GM20000 (cell line): ENCODE data around the gene CHPF.

Source experiments
- DNase-seq: peaks from one replicate; pipeline ENCODE4 v3.0.0; 2012; ENCODE audit warnings: low spot score
- TF ChIP-seq, protein P1 (sequence below): IDR thresholded peaks from 2 replicates; pipeline ENCODE4 v1.5.1; 2012; ENCODE audit warnings: mild to moderate bottlenecking, control low read depth; ENCODE audit errors: extremely low read depth, missing control alignments

CHPF gene

DNA sequence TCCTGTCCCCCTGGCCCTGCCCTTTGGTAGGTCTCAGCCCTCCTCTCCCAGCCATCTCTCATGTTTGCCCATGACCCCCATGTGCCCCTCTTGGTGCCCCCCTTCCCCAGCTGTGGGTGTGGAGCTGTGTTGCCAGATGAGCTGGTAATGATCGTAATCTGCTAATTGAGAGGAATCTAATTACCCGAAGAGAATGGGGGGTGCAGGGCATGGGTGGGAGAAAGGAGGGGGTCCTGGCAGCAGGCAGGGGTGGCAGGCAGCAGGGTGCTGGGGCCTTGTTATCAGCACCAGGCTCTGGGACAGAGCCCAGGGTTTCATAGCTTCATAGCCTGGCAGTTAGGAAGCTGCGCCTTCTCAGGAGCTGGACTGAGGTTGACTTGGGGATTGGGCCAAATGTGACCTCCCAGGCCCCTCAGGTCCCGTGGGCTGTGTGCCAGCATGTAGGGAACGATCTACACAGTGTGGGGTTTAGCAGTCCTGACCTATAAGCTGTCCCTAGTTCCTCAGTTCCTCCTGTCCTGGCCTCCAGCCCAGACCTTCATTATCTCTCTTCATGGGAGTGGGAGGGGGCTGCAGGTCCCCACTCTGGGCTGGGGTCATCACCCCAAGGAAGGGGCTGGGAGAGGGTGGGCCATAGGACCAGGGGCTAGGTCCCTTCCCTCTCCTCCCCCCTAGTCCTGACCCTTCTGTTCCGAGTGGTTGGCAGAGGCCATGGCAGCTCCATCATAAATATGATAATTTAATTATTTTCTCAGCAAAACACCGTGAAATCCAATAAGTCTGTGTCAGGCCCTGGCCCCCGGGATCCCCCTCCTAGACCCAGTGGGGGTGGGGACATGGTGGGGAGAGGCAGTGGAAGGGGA lies 35.8 kb downstream of the CHPF start:
- no peak for DNase-seq
- TF ChIP-seq, protein P1, sequence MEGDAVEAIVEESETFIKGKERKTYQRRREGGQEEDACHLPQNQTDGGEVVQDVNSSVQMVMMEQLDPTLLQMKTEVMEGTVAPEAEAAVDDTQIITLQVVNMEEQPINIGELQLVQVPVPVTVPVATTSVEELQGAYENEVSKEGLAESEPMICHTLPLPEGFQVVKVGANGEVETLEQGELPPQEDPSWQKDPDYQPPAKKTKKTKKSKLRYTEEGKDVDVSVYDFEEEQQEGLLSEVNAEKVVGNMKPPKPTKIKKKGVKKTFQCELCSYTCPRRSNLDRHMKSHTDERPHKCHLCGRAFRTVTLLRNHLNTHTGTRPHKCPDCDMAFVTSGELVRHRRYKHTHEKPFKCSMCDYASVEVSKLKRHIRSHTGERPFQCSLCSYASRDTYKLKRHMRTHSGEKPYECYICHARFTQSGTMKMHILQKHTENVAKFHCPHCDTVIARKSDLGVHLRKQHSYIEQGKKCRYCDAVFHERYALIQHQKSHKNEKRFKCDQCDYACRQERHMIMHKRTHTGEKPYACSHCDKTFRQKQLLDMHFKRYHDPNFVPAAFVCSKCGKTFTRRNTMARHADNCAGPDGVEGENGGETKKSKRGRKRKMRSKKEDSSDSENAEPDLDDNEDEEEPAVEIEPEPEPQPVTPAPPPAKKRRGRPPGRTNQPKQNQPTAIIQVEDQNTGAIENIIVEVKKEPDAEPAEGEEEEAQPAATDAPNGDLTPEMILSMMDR = no peak

DNA sequence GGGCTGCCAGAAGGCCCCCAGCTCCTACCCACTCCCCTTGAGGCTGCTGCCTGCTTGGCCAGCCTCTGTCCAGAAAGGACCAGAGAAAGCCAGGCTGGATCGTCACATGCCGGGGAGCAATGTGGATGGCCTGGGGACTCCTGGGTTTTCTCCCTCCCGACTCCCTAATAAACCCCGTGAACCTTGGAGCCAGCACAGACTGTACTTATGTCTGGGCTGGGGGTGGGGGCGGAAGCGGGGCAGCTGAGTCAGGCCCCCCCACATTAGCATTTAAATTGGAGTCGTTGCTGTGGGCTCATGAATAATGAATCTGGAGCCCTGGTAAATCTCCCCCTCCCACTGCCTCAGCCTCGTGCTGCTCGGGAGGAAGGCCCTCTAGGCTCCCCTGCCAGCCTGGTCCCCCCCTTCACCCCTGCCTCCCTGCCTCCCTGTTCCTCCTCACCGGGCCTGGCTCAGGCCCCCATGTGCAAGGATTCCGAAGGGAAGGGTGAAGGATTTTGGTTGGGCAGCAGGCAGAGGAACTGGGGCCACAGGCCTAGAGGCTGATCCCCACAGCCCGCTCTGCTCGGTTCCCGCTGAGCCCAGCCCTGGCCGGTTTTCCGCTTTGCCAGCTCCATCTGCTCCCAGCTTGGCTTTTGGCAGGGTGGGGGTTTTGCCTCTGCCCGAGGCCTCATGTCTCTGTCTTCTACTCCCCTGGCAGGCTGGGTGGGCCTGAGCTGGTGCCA lies 36.6 kb downstream of the CHPF start:
- TF ChIP-seq, protein P1 = no peak
- DNase-seq = no peak

DNA sequence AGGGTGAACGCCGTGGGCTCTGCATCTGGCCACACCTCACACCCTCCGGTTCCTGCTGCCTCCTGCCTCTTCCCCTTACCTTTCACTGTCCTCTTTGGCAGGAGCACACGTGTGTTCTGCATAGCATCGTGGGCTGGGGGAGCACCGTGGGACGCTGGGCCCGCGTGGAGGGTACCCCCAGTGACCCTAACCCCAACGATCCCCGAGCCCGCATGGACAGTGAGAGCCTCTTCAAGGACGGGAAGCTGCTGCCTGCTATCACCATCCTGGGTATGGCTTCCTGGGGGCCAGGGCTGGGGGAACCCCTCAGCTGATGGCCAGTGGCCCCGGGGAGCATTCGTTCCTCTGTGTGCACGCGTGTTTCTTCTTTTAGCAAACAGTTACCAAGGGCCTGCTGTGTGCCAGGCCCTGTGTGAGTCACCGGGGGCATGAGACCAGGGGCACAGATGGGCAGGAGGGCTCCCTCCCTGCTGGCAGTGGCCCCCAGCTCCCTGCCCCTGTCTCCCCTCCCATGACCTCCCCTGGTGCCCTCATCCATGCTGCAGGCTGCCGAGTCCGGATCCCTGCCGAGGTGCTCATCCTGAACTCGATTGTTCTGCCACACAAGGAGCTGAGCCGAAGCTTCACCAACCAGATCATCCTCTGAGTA lies 37.3 kb downstream of the CHPF start:
- DNase-seq = no peak
- TF ChIP-seq, protein P1 = no peak

DNA sequence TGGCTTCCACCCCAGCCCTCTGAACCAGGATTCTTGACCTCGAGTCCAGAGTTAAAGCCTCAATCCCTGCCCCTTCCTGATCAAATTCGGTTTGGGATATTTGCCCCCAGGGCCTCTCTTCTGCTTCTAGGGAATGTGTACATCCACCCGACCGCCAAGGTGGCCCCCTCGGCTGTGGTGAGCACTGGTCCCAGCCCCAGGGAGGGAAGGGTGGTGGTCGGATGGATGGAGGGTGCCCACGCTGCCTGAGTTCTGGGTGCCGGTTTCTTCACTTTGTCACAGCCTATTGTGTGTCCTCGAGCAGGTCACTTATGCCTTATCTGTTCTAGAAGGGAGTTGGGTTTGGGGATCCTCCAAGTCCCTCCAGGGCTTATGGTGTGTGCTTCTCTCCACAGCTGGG lies 38.0 kb downstream of the CHPF start:
- TF ChIP-seq, protein P1 = no peak
- no peak for DNase-seq

DNA sequence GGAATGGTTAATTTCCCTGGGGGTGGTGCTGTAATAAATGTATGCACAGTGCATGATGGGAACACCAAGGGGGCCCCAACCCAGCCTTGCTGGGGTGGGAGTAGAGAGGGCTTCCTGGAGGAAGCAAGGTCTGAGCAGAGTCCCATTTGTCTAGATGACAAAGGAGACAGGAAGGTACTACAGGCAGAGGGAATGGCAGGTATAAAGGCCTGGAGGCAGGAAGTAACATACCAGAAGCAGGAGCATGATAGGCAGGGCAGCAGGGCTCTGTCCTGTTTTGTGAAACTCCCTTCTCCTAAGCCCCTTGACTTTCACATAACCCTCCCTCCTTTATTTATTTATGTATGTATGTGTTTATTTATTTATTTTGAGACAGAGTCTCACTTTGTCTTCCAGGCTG lies 41.0 kb downstream of the CHPF start:
- no peak for DNase-seq
- TF ChIP-seq, protein P1 = no peak

DNA sequence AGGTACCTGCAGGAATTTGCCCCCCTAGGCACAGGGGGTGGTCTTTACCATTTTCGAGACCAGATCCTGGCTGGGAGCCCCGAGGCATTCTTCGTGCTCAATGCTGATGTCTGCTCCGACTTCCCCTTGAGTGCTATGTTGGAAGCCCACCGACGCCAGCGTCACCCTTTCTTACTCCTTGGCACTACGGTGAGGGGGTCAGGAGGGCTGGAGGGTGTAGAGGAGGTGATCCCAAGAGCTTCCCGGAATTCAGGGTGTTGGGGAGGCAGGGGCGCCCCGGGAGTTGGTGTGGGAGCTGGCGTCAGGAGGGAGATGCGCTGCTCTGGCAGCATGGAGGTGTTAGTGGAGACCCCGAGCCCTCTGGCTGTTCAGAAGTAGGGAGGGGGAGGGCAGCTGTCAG lies 41.8 kb downstream of the CHPF start:
- TF ChIP-seq, protein P1 = no peak
- no peak for DNase-seq

DNA sequence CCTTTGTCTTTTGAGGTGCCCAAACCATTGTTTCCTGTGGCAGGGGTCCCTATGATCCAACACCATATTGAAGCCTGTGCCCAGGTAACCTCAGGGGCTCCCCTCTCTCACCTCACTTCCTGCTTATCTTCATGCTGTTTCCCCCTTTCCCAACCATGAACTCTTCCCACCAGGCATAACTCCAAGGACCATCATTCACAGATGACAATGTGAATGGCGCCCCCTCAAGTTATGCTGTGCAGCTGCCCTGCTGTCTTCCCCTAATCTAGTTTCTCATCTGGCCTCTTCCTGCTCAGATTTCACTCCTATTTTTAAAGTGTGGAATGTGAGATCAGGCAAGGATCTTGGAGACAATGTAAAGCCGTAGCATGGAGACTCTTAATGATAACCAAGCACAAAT lies 43.5 kb downstream of the CHPF start:
- no peak for DNase-seq
- TF ChIP-seq, protein P1 = no peak
